ENCODE measurements around the gene CKS1B.

CKS1B gene

GRCh38 chr1:155011004-155011416 is 36.5 kb downstream of the CKS1B start:
- peak overlapping the region; percentile 98 for H3K4me3 Mint-ChIP-seq

GRCh38 chr1:155011437-155012025 is 37.0 kb downstream of the CKS1B start:
- DNase-seq (ENCODE audit: low spot score), result no peak
- Mint-ChIP-seq H3K36me3 (ENCODE audit: low read depth) (peaks cover 58% of the 10 kb centered on the region), H3K9me3 (no peaks in the 10 kb centered on the region), H3K4me3 (peak overlapping the region; percentile 98), H3K27ac (peak overlapping the region; percentile 91), H3K27me3 (ENCODE audit: low read depth) (no peaks in the 10 kb centered on the region), H3K4me1 (ENCODE audit: low read depth) (peaks cover 58% of the 10 kb centered on the region)

More at GRCh38 chr1:155011004-155011416, 36.5 kb downstream of the CKS1B start:
- Mint-ChIP-seq H3K27ac (peak overlapping the region; percentile 91), H3K9me3 (no peaks in the 10 kb centered on the region), H3K36me3 (ENCODE audit: low read depth) (peaks cover 52% of the 10 kb centered on the region), H3K27me3 (ENCODE audit: low read depth) (no peaks in the 10 kb centered on the region), H3K4me1 (ENCODE audit: low read depth) (peaks cover 58% of the 10 kb centered on the region)
- no peak for DNase-seq (ENCODE audit: low spot score)

GRCh38 chr1:155012026-155012546 is 37.6 kb downstream of the CKS1B start:
- H3K27ac Mint-ChIP-seq, result peak overlapping the region; percentile 83
- H3K27me3 Mint-ChIP-seq (ENCODE audit: low read depth), result no peaks in the 10 kb centered on the region
- H3K9me3 Mint-ChIP-seq, result no peaks in the 10 kb centered on the region
- H3K36me3 Mint-ChIP-seq (ENCODE audit: low read depth), result peaks cover 62% of the 10 kb centered on the region
- H3K4me1 Mint-ChIP-seq (ENCODE audit: low read depth), result peaks cover 56% of the 10 kb centered on the region
- peak; percentile 40 for DNase-seq (ENCODE audit: low spot score)
- H3K4me3 Mint-ChIP-seq, result peak overlapping the region; percentile 90

GRCh38 chr1:155012776-155013602 is 38.5 kb downstream of the CKS1B start:
- DNase-seq (ENCODE audit: low spot score), result no peak
- Mint-ChIP-seq H3K27me3 (ENCODE audit: low read depth) (no peaks in the 10 kb centered on the region), H3K36me3 (ENCODE audit: low read depth) (peaks cover 67% of the 10 kb centered on the region), H3K27ac (peak overlapping the region; percentile 83), H3K4me3 (peak overlapping the region; percentile 90), H3K4me1 (ENCODE audit: low read depth) (peaks cover 56% of the 10 kb centered on the region), H3K9me3 (no peaks in the 10 kb centered on the region)

GRCh38 chr1:155013632-155014031 is 39.2 kb downstream of the CKS1B start:
- no peaks in the 10 kb centered on the region for H3K27me3 Mint-ChIP-seq (ENCODE audit: low read depth)
- peak; percentile 20 for DNase-seq (ENCODE audit: low spot score)
- H3K9me3 Mint-ChIP-seq, result no peaks in the 10 kb centered on the region
- peak overlapping the region; percentile 81 for H3K27ac Mint-ChIP-seq
- H3K36me3 Mint-ChIP-seq (ENCODE audit: low read depth), result peaks cover 66% of the 10 kb centered on the region
- H3K4me1 Mint-ChIP-seq (ENCODE audit: low read depth), result peaks cover 51% of the 10 kb centered on the region
- peak overlapping the region; percentile 90 for H3K4me3 Mint-ChIP-seq

GRCh38 chr1:155014709-155015508 is 40.4 kb downstream of the CKS1B start:
- no peaks in the 10 kb centered on the region for H3K9me3 Mint-ChIP-seq
- peaks cover 50% of the 10 kb centered on the region for H3K4me1 Mint-ChIP-seq (ENCODE audit: low read depth)

GRCh38 chr1:155015527-155016230 is 41.2 kb downstream of the CKS1B start:
- peak overlapping the region; percentile 62 for H3K4me3 Mint-ChIP-seq
- peaks cover 66% of the 10 kb centered on the region for H3K36me3 Mint-ChIP-seq (ENCODE audit: low read depth)
- peaks cover 53% of the 10 kb centered on the region for H3K4me1 Mint-ChIP-seq (ENCODE audit: low read depth)
- H3K9me3 Mint-ChIP-seq, result no peaks in the 10 kb centered on the region
- no peaks in the 10 kb centered on the region for H3K27me3 Mint-ChIP-seq (ENCODE audit: low read depth)
- DNase-seq (ENCODE audit: low spot score), result no peak
- peak overlapping the region; percentile 77 for H3K27ac Mint-ChIP-seq

More at GRCh38 chr1:155014709-155015508, 40.4 kb downstream of the CKS1B start:
- H3K4me3 Mint-ChIP-seq, result peak overlapping the region; percentile 90
- peaks cover 68% of the 10 kb centered on the region for H3K36me3 Mint-ChIP-seq (ENCODE audit: low read depth)
- no peaks in the 10 kb centered on the region for H3K27me3 Mint-ChIP-seq (ENCODE audit: low read depth)
- DNase-seq (ENCODE audit: low spot score), result no peak
- no peak overlapping the region for H3K27ac Mint-ChIP-seq

GRCh38 chr1:155016231-155016831 is 41.9 kb downstream of the CKS1B start:
- H3K27ac Mint-ChIP-seq, result peak overlapping the region; percentile 77
- no peaks in the 10 kb centered on the region for H3K9me3 Mint-ChIP-seq
- DNase-seq (ENCODE audit: low spot score), result no peak
- H3K27me3 Mint-ChIP-seq (ENCODE audit: low read depth), result no peaks in the 10 kb centered on the region
- H3K4me3 Mint-ChIP-seq, result peak overlapping the region; percentile 62
- peaks cover 48% of the 10 kb centered on the region for H3K4me1 Mint-ChIP-seq (ENCODE audit: low read depth)
- peaks cover 62% of the 10 kb centered on the region for H3K36me3 Mint-ChIP-seq (ENCODE audit: low read depth)

GRCh38 chr1:155017041-155017945 is 42.8 kb downstream of the CKS1B start:
- peak overlapping the region; percentile 77 for H3K27ac Mint-ChIP-seq
- H3K9me3 Mint-ChIP-seq, result no peaks in the 10 kb centered on the region
- peaks cover 58% of the 10 kb centered on the region for H3K36me3 Mint-ChIP-seq (ENCODE audit: low read depth)
- H3K4me3 Mint-ChIP-seq, result peak overlapping the region; percentile 62
- peak; percentile 91 for DNase-seq (ENCODE audit: low spot score)
- no peaks in the 10 kb centered on the region for H3K27me3 Mint-ChIP-seq (ENCODE audit: low read depth)
- peaks cover 48% of the 10 kb centered on the region for H3K4me1 Mint-ChIP-seq (ENCODE audit: low read depth)

GRCh38 chr1:155017946-155018316 is 43.5 kb downstream of the CKS1B start:
- H3K27me3 Mint-ChIP-seq (ENCODE audit: low read depth), result no peaks in the 10 kb centered on the region
- peaks cover 52% of the 10 kb centered on the region for H3K36me3 Mint-ChIP-seq (ENCODE audit: low read depth)
- H3K9me3 Mint-ChIP-seq, result no peaks in the 10 kb centered on the region
- DNase-seq (ENCODE audit: low spot score), result no peak
- H3K4me1 Mint-ChIP-seq (ENCODE audit: low read depth), result peaks cover 44% of the 10 kb centered on the region
- peak overlapping the region; percentile 26 for H3K4me3 Mint-ChIP-seq
- peak overlapping the region; percentile 20 for H3K27ac Mint-ChIP-seq

GRCh38 chr1:155018617-155019348 is 44.3 kb downstream of the CKS1B start:
- no peak for DNase-seq (ENCODE audit: low spot score)
- no peak overlapping the region for H3K4me3 Mint-ChIP-seq
- no peaks in the 10 kb centered on the region for H3K27me3 Mint-ChIP-seq (ENCODE audit: low read depth)
- H3K9me3 Mint-ChIP-seq, result no peaks in the 10 kb centered on the region
- peaks cover 45% of the 10 kb centered on the region for H3K36me3 Mint-ChIP-seq (ENCODE audit: low read depth)
- no peak overlapping the region for H3K27ac Mint-ChIP-seq
- peaks cover 36% of the 10 kb centered on the region for H3K4me1 Mint-ChIP-seq (ENCODE audit: low read depth)

Measured in T-helper 2 cell treated with Interferon-gamma antibody and Interleukin-4, amounts not matched to agents 5 μg/mL and 100 μg/mL, for 36 hours (primary cell).